A673 (cell line): ENCODE measurements around the gene KCTD16. TPM values are rescaled to one million over a fixed set of nuclear protein-coding genes. Genes with fewer than 3 reads are reported as not detected.

Experiments used
- BruUV-seq: library from RNA; stranded (reverse); fragments of 400-500 nt; replicated peaks from 2 replicates; lab custom pipeline; 2021; lab: Mats Ljungman, UMichigan
- CTCF ChIA-PET: fragments of 300-600 bp; sonication (Branson Sonifier 250); formaldehyde crosslinking; loops from one replicate; lab custom pipeline; 2022; ENCODE audit warnings: antibody characterized with exemption; lab: Charles Lee
- POLR2A ChIA-PET: fragments of 300-600 bp; sonication (Branson Sonifier 250); formaldehyde crosslinking; loops from one replicate; lab custom pipeline; 2022; ENCODE audit warnings: antibody characterized with exemption; ENCODE audit not compliant: low non-redundant PET; lab: Charles Lee
- DNase-seq: peaks from one replicate; pipeline ENCODE4 v3.0.0-alpha.2; 2015; ENCODE audit warnings: low spot score
- H3K27ac ChIP-seq: fragments of 200-600 bp; sonication (generic); 2 replicates; pipeline ENCODE4 v1.5.1; 2016; ENCODE audit warnings: mixed run types, low read depth, mild to moderate bottlenecking, mixed read lengths, antibody characterized with exemption, low read length; ENCODE audit not compliant: poor library complexity, severe bottlenecking
- H3K27me3 ChIP-seq: fragments of 200-600 bp; sonication (generic); replicated peaks from 2 replicates; pipeline ENCODE4 v1.6.1; 2017; ENCODE audit warnings: mixed run types, low read depth, mild to moderate bottlenecking, mixed read lengths, antibody characterized with exemption, low read length; ENCODE audit not compliant: insufficient read depth, poor library complexity
- H3K36me3 ChIP-seq: fragments of 200-600 bp; sonication (generic); 2 replicates; pipeline ENCODE4 v1.6.1; 2016; ENCODE audit warnings: mixed run types, mild to moderate bottlenecking, mixed read lengths, antibody characterized with exemption, low read length; ENCODE audit not compliant: insufficient read depth, poor library complexity, severe bottlenecking
- H3K4me1 ChIP-seq: fragments of 200-600 bp; sonication (generic); 2 replicates; pipeline ENCODE4 v1.6.1; 2017; ENCODE audit warnings: mixed run types, mild to moderate bottlenecking, mixed read lengths, antibody characterized with exemption, low read length; ENCODE audit not compliant: insufficient read depth, poor library complexity, severe bottlenecking
- H3K4me3 ChIP-seq: fragments of 200-600 bp; sonication (generic); 2 replicates; pipeline ENCODE4 v1.5.1; 2016; ENCODE audit warnings: low read depth, mixed run types, mild to moderate bottlenecking, mixed read lengths, low read length; ENCODE audit not compliant: poor library complexity, severe bottlenecking
- H3K9me3 ChIP-seq: fragments of 200-600 bp; sonication (generic); 2 replicates; pipeline ENCODE4 v1.6.1; 2016; ENCODE audit warnings: mixed run types, low read depth, mild to moderate bottlenecking, mixed read lengths, antibody characterized with exemption, low read length; ENCODE audit not compliant: poor library complexity, severe bottlenecking
- CTCF ChIP-seq: fragments of 300-800, 200-600 bp; sonication (generic); conservative IDR thresholded peaks from 2 replicates; pipeline ENCODE4 v1.5.1; 2017; ENCODE audit warnings: low read depth, mild to moderate bottlenecking, antibody characterized with exemption, low read length, moderate library complexity, mixed read lengths
- EZH2 ChIP-seq: fragments of 200-600 bp; sonication (generic); IDR thresholded peaks from 2 replicates; pipeline ENCODE4 v1.6.1; 2017; ENCODE audit warnings: borderline replicate concordance, low read depth, mild to moderate bottlenecking, mixed read lengths, antibody characterized with exemption, low read length; ENCODE audit not compliant: poor library complexity, severe bottlenecking
- intact Hi-C: fragments of 100-400 bp; cut with micrococcal nuclease; formaldehyde crosslinking; loops from one replicate; pipeline ENCODE4 v1.10.0; 2022; ENCODE audit not compliant: unreplicated experiment
- total RNA-seq: library from RNA; stranded (reverse); gene quantifications from 2 replicates; pipeline ENCODE4 v1.2.3, GENCODE V29; 2021

The KCTD16 gene
- total RNA-seq, 1 experiment from 2014 or later: 1.1 TPM

DNA sequence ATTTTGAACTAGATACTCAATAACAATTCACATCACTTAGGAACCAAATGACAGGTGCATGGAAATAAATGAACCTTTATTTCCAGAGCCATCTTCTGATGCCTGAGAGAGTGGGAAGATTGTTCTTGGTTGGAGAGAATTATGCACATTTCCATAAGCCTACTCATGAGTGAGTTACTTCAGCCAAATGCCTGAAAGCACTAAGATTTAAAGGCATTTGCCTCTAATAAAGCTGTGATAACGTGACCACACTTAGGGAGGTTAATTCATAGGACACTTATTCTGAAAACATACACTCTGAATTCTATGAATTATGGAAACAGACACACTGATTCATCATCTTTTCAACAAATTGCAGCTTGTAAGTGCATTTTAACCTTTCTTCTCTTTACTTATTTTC lies 40.0 kb downstream of the KCTD16 start:
- intact Hi-C loops: no loop called here
- H3K27ac ChIP-seq: no peak overlapping the region
- ChIA-PET CTCF (no interaction called here), POLR2A (no interaction called here)
- H3K9me3 ChIP-seq: no peaks in the 10 kb centered on the region
- peaks cover 11% of the 10 kb centered on the region for H3K27me3 ChIP-seq
- H3K4me3 ChIP-seq: no peak overlapping the region
- peaks cover 27% of the 10 kb centered on the region for H3K4me1 ChIP-seq
- no peaks in the 10 kb centered on the region for H3K36me3 ChIP-seq
- no TSS peak for BruUV-seq
- no peak for DNase-seq
- TF ChIP-seq EZH2 (no peak), CTCF (no peak)

DNA sequence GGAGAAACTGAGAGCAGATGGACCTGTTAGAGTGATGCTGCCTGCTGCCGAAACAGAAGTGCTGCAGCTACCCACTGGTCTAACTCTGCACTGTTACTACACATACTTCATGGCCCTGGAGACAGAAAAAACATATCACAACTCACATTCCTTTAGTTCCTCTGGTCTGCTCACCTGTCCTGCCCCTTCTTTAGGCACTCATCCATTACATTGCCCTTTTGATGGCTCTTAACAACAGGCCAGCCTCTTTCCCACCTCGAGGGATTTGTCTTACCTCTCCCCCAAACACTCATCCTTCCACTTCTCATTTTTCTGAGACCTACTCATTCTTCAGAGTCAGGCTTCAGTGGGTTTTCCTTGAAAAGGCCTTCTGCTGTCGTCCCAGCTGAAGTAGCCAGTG lies 49.2 kb downstream of the KCTD16 start:
- ChIA-PET POLR2A (no interaction called here), CTCF (no interaction called here)
- TF ChIP-seq CTCF: no peak
- no peak for TF ChIP-seq EZH2
- H3K27me3 ChIP-seq: no peaks in the 10 kb centered on the region
- H3K4me3 ChIP-seq: no peak overlapping the region
- DNase-seq: no peak
- H3K4me1 ChIP-seq: no peaks in the 10 kb centered on the region
- intact Hi-C loops: no loop called here
- BruUV-seq: no TSS peak
- H3K36me3 ChIP-seq: no peaks in the 10 kb centered on the region
- H3K9me3 ChIP-seq: no peaks in the 10 kb centered on the region
- no peak overlapping the region for H3K27ac ChIP-seq

DNA sequence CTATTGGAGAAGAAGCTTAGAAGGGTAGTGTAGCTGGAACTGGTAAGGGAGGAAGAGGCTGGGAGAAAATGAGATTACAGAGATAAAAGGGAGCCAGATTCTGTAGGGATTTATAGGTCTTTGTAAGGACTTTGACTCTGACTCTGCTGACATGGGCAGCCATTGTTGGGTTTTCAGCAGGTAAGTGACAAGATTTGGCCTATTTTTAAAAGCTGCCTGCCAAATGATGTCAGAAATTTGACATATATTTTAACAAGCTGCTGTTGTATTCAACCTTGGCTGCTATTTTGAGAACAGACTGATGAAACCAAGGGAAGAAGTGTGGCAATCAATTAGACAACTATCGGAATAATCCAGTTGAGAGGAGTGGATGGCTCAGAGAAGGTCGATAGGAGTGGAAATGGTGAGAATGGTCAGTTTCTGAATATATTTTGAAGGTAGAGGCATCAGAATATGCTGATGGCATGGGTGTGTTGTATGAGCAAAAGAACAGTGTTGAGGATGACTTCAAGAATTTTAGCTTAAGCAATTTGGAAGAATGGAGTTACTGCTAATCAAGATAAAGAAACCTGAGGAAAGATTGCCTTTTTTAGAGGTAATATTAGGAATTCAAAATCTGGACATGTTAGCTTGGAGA lies 56.8 kb downstream of the KCTD16 start:
- no peaks in the 10 kb centered on the region for H3K9me3 ChIP-seq
- BruUV-seq: no TSS peak
- CTCF ChIA-PET: no interaction called here
- intact Hi-C loops: no loop called here
- POLR2A ChIA-PET: interaction anchor here (0.6 kb wide), 1 partner anchor 641 kb away, joined by 4 read pairs; no protein-coding TSS in a partner anchor
- H3K36me3 ChIP-seq: no peaks in the 10 kb centered on the region
- H3K27me3 ChIP-seq: no peaks in the 10 kb centered on the region
- H3K27ac ChIP-seq: no peak overlapping the region
- no peaks in the 10 kb centered on the region for H3K4me1 ChIP-seq
- no peak overlapping the region for H3K4me3 ChIP-seq
- DNase-seq: no peak
- TF ChIP-seq EZH2 (no peak), CTCF (no peak)
